H1 (cell line): Measurements from ENCODE around the gene GNG12. TPM values are rescaled to one million over a fixed set of nuclear protein-coding genes. Genes with fewer than 3 reads are reported as not detected.

Experiments
- CTCF ChIA-PET: fragments of 300-600 bp; sonication (Branson Sonifier 250); formaldehyde crosslinking; loops from one replicate; lab custom pipeline; 2021; ENCODE audit not compliant: partially characterized antibody; lab: Charles Lee
- POLR2A ChIA-PET: fragments of 300-600 bp; sonication (Branson Sonifier 250); formaldehyde crosslinking; loops from one replicate; lab custom pipeline; 2021; ENCODE audit warnings: inconsistent platforms; ENCODE audit not compliant: partially characterized antibody; lab: Charles Lee
- DNase-seq, 2 experiments: peaks; one replicate each; pipeline versions ENCODE4 v3.0.0 to v3.0.0-alpha.2; 2010 to 2022; ENCODE audit warnings: low spot score in 2 of 2, low read depth in 1 of 2, mixed read lengths in 1 of 2
- FAIRE-seq: peaks from 2 replicates; lab custom pipeline; 2011; peaks lifted over from hg19 to GRCh38; lab: Jason Lieb, UNC
- H2AFZ ChIP-seq: 2 replicates; pipeline ENCODE4 v1.8.1; 2012; ENCODE audit warnings: low read length, inconsistent platforms
- H2AK5ac ChIP-seq: 2 replicates; pipeline ENCODE4 v1.6.1; 2013; ENCODE audit warnings: low read depth, low read length
- H2BK120ac ChIP-seq: replicated peaks from 2 replicates; pipeline ENCODE3; 2013; ENCODE audit warnings: low read depth, low read length, inconsistent platforms
- H2BK12ac ChIP-seq: 2 replicates; pipeline ENCODE4 v1.6.1; 2013; ENCODE audit warnings: low read depth, low read length
- H2BK15ac ChIP-seq: 2 replicates; pipeline ENCODE4 v1.6.1; 2013; ENCODE audit warnings: low read length
- H2BK20ac ChIP-seq: 2 replicates; pipeline ENCODE4 v1.6.1; 2013; ENCODE audit warnings: low read length
- H2BK5ac ChIP-seq: 2 replicates; pipeline ENCODE4 v1.6.1; 2013; ENCODE audit warnings: low read depth, low read length
- H3K14ac ChIP-seq: 2 replicates; pipeline ENCODE4 v1.6.1; 2013; ENCODE audit warnings: inconsistent platforms; ENCODE audit not compliant: insufficient read length
- H3K18ac ChIP-seq: 2 replicates; pipeline ENCODE4 v1.6.1; 2013; ENCODE audit warnings: low read length; ENCODE audit errors: extremely low read depth
- H3K23ac ChIP-seq: 2 replicates; pipeline ENCODE4 v1.6.1; 2013; ENCODE audit warnings: inconsistent platforms; ENCODE audit not compliant: insufficient read length
- H3K23me2 ChIP-seq: 2 replicates; pipeline ENCODE4 v1.6.1; 2013; ENCODE audit warnings: low read depth, low read length
- H3K27ac ChIP-seq: 2 replicates; pipeline ENCODE4 v1.6.1; 2011; ENCODE audit warnings: low read depth, low read length, inconsistent platforms
- H3K27me3 ChIP-seq, 4 experiments: replicated peaks in 1 of 4; 1 replicate in 1 of 4; 2 replicates in 3 of 4; pipeline versions ENCODE4 v1.6.1 to v1.8.1; 2011 to 2013; ENCODE audit warnings: low read length in 3 of 4, mild to moderate bottlenecking in 3 of 4, inconsistent platforms in 2 of 4, mixed read lengths in 2 of 4, moderate library complexity in 1 of 4; ENCODE audit not compliant: control insufficient read depth in 3 of 4, insufficient read depth in 3 of 4; ENCODE audit errors: extremely low read depth in 1 of 4
- H3K36me3 ChIP-seq, 4 experiments: 2 replicates each; pipeline versions ENCODE4 v1.6.1 to v1.8.1; 2011 to 2013; ENCODE audit warnings: mild to moderate bottlenecking in 4 of 4, low read length in 3 of 4, moderate library complexity in 2 of 4, control low read depth in 1 of 4, inconsistent platforms in 1 of 4; ENCODE audit not compliant: insufficient read depth in 4 of 4, control insufficient read depth in 2 of 4
- H3K4ac ChIP-seq: replicated peaks from 2 replicates; pipeline ENCODE3; 2013; ENCODE audit warnings: low read length, low read depth, mixed read lengths, inconsistent platforms; ENCODE audit not compliant: insufficient read length
- H3K4me1 ChIP-seq, 4 experiments: replicated peaks in 1 of 4; 1 replicate in 1 of 4; 2 replicates in 3 of 4; pipeline versions ENCODE4 v1.6.1 to v1.8.1; 2011 to 2013; ENCODE audit warnings: low read length in 3 of 4, inconsistent platforms in 2 of 4, mixed read lengths in 1 of 4; ENCODE audit not compliant: insufficient read depth in 4 of 4, control insufficient read depth in 3 of 4
- H3K4me2 ChIP-seq, 2 experiments: 2 replicates each; pipeline versions ENCODE4 v1.6.1 to v1.8.1; 2011 to 2013; ENCODE audit warnings: low read depth in 2 of 2, low read length in 2 of 2, control low read depth in 1 of 2, inconsistent platforms in 1 of 2, mild to moderate bottlenecking in 1 of 2; ENCODE audit not compliant: insufficient read depth in 1 of 2
- H3K4me3 ChIP-seq, 4 experiments: fragments of 200-600, 300-600 bp in 1 of 4; sonication (generic), shearing (Covaris generic), sonication (Bioruptor Twin) in 1 of 4; 2 replicates each; pipeline versions ENCODE4 v1.5.1 to v1.8.1; 2011 to 2016; ENCODE audit warnings: low read length in 4 of 4, low read depth in 3 of 4, control low read depth in 2 of 4, inconsistent platforms in 2 of 4, mild to moderate bottlenecking in 2 of 4, mixed read lengths in 1 of 4, moderate library complexity in 1 of 4; ENCODE audit not compliant: insufficient read depth in 2 of 4; ENCODE audit errors: extremely low read depth in 1 of 4
- H3K56ac ChIP-seq: replicated peaks from 2 replicates; pipeline ENCODE3; 2013; ENCODE audit warnings: low read depth, mild to moderate bottlenecking, mixed read lengths, low read length, inconsistent platforms; ENCODE audit not compliant: insufficient read length
- H3K79me1 ChIP-seq: 2 replicates; pipeline ENCODE4 v1.6.1; 2013; ENCODE audit warnings: low read depth, low read length, control low read depth
- H3K79me2 ChIP-seq, 2 experiments: 2 replicates each; pipeline versions ENCODE4 v1.6.1 to v1.8.1; 2012 to 2013; ENCODE audit warnings: low read length in 2 of 2, mild to moderate bottlenecking in 2 of 2, inconsistent platforms in 1 of 2; ENCODE audit not compliant: insufficient read depth in 2 of 2, control insufficient read depth in 1 of 2
- H3K9ac ChIP-seq, 4 experiments: replicated peaks in 1 of 4; 1 replicate in 1 of 4; 2 replicates in 3 of 4; pipeline versions ENCODE4 v1.6.1 to v1.8.1; 2011 to 2013; ENCODE audit warnings: low read depth in 3 of 4, low read length in 3 of 4, control low read depth in 2 of 4, mild to moderate bottlenecking in 2 of 4, moderate library complexity in 2 of 4, inconsistent platforms in 1 of 4; ENCODE audit errors: extremely low read depth in 1 of 4
- H3K9me3 ChIP-seq, 2 experiments: 2 replicates each; pipeline versions ENCODE4 v1.6.1 to v1.8.1; 2012 to 2013; ENCODE audit warnings: mild to moderate bottlenecking in 2 of 2, moderate library complexity in 2 of 2, control low read depth in 1 of 2, inconsistent platforms in 1 of 2, low read depth in 1 of 2, low read length in 1 of 2, mixed read lengths in 1 of 2; ENCODE audit not compliant: insufficient read depth in 2 of 2
- H4K20me1 ChIP-seq, 2 experiments: replicated peaks in 1 of 2; 2 replicates each; pipeline versions ENCODE3 to v1.8.1; 2011 to 2013; ENCODE audit warnings: inconsistent platforms in 2 of 2, low read length in 2 of 2, mild to moderate bottlenecking in 1 of 2; ENCODE audit not compliant: insufficient read depth in 2 of 2, control insufficient read depth in 1 of 2
- H4K5ac ChIP-seq: 2 replicates; pipeline ENCODE4 v1.6.1; 2013; ENCODE audit warnings: low read length, low read depth, mixed read lengths, inconsistent platforms; ENCODE audit not compliant: insufficient read length
- H4K8ac ChIP-seq: 2 replicates; pipeline ENCODE4 v1.8.0; 2013; ENCODE audit warnings: mild to moderate bottlenecking, moderate library complexity, low read length, inconsistent platforms; ENCODE audit not compliant: insufficient read depth; ENCODE audit errors: extremely low read depth
- H4K91ac ChIP-seq: replicated peaks from 2 replicates; pipeline ENCODE3; 2013; ENCODE audit warnings: low read length, mixed read lengths, inconsistent platforms; ENCODE audit not compliant: insufficient read length
- GTF2F1 ChIP-seq: IDR thresholded peaks from 2 replicates; pipeline ENCODE4 v1.6.1; 2012; ENCODE audit warnings: low read depth, low read length, improper control_type of control experiment, borderline replicate concordance
- RBBP5 ChIP-seq: IDR thresholded peaks from 2 replicates; pipeline ENCODE4 v1.7.1; 2012; ENCODE audit warnings: low read depth, mild to moderate bottlenecking, inconsistent platforms, low read length, moderate library complexity, borderline replicate concordance
- WGBS, 2 experiments: shearing (Covaris generic) in 1 of 2; methylation state at CpG; one replicate each; pipeline versions ENCODE4 v1.1.6 to v1.1.7; 2013 to 2015; ENCODE audit warnings: low lambda C conversion rate in 2 of 2, mixed read lengths in 2 of 2, inconsistent platforms in 1 of 2, low coverage in 1 of 2, missing lambda C conversion rate in 1 of 2; ENCODE audit not compliant: insufficient replicate concordance in 2 of 2, insufficient coverage in 1 of 2, insufficient read length in 1 of 2; ENCODE audit errors: extremely low coverage in 1 of 2, missing lambda C conversion rate in 1 of 2; 5-methylcytosine and 5-hydroxymethylcytosine counted together
- polyA plus RNA-seq, 7 experiments: library from polyadenylated mRNA; depleted of rRNA in 3 of 7; stranded (reverse) in 5 of 7; unstranded in 2 of 7; fragments of >200 nt in 5 of 7; fragments of 200-250 nt in 2 of 7; gene quantifications; 1 replicate in 5 of 7; 2 replicates in 1 of 7; 4 replicates in 1 of 7; pipeline versions ENCODE4 v1.2.1 to v1.2.3, GENCODE V29; 2011 to 2013; ENCODE audit warnings: missing spikeins in 2 of 7, mixed read lengths in 2 of 7
- small RNA-seq: library from polyadenylated mRNA; stranded (forward); fragments of <200 nt; extraction: miRNeasy Mini kit (QIAGEN cat#:217004); gene quantifications from one replicate; pipeline ENCODE3, GENCODE V24; 2013; ENCODE audit not compliant: insufficient read depth
- total RNA-seq: library from RNA; stranded (reverse); fragmentation: NEBNext Ultra II Directional; extraction: Animal tissue kit (Norgen Biotek cat#: 25700); gene quantifications from 2 replicates; pipeline ENCODE4 v1.2.1, GENCODE V29; 2021

Gene GNG12
- total and polyA plus RNA-seq, 2 of the 8 experiments (the other 6 are each of a cell fraction or from before 2014, with no cell fraction given) = 11.4 to 35.8 TPM

GRCh38 chr1:67652800-67653199, 180.5 kb downstream of the GNG12 start:
- Histone ChIP-seq H3K27ac (no peak overlapping the region), H3K4ac (no peak overlapping the region), H3K79me1 (no peaks in the 10 kb centered on the region), H3K9ac (no peak overlapping the region), H2BK20ac (no peak overlapping the region), H4K5ac (no peak overlapping the region), H3K23me2 (no peaks in the 10 kb centered on the region), H3K56ac (no peak overlapping the region), H3K14ac (no peak overlapping the region), H4K91ac (no peak overlapping the region), H2BK5ac (no peak overlapping the region), H3K23ac (no peak overlapping the region), H3K4me3 (no peak overlapping the region), H2BK120ac (no peak overlapping the region), H3K9me3 (no peaks in the 10 kb centered on the region), H3K4me1 (no peaks in the 10 kb centered on the region), H4K8ac (no peak overlapping the region), H3K36me3 (no peaks in the 10 kb centered on the region), H3K79me2 (no peaks in the 10 kb centered on the region), H2AFZ (no peak overlapping the region; the same call in 1 of the 2 replicates), H3K18ac (no peak overlapping the region), H2AK5ac (no peak overlapping the region), H4K20me1 (no peaks in the 10 kb centered on the region), H3K27me3 (no peaks in the 10 kb centered on the region), H2BK15ac (no peak overlapping the region), H2BK12ac (no peak overlapping the region), H3K4me2 (no peak overlapping the region)
- CTCF ChIA-PET = interaction anchor here (0.9 to 1.2 kb wide), 4 partner anchors 9 to 109 kb away, joined by 3 to 4 read pairs (median 3); no protein-coding TSS in a partner anchor
- POLR2A ChIA-PET = interaction anchor here (0.8 to 1.4 kb wide), 2 partner anchors 22 to 33 kb away, joined by 3 read pairs; no protein-coding TSS in a partner anchor
- DNase-seq (no peak), FAIRE-seq (no peak)
- TF ChIP-seq GTF2F1 (no peak), RBBP5 (no peak)
- 85% methylated on average over 2 of the region's 2 CpGs; no CpG with 5 or more reads in 1 of the 2 experiments for WGBS, 2 experiments

Small RNA genes lying within 50 kb of the gene (small RNA-seq; reads per million reads assigned to genes)
- not detected for gene RN7SL392P
- not detected for gene RNU7-80P

Other genes starting within 250 kb of the GNG12 start
- gene GADD45A, start 148.3 kb downstream of the GNG12 start, total RNA-seq = 15.5 and 15.6 TPM in 2 replicates
- 7.6 and 13.6 TPM in 2 replicates for gene GADD45A, start 148.3 kb downstream of the GNG12 start, polyA plus RNA-seq (2011; rRNA removed)
- gene DIRAS3, start 217.2 kb upstream of the GNG12 start, total RNA-seq = not detected in 2 replicates
- gene DIRAS3, start 217.2 kb upstream of the GNG12 start, polyA plus RNA-seq (2011; rRNA removed) = 0.11 and 0.13 TPM in 2 replicates